Measurements from ENCODE around the gene ADAM22. TPM values are rescaled to one million over a fixed set of nuclear protein-coding genes. Genes with fewer than 3 reads are reported as not detected.

Gene ADAM22
- total RNA-seq, 4 donors from 2014 or later: 0.53 to 2.7 (median 1.5) TPM

DNA sequence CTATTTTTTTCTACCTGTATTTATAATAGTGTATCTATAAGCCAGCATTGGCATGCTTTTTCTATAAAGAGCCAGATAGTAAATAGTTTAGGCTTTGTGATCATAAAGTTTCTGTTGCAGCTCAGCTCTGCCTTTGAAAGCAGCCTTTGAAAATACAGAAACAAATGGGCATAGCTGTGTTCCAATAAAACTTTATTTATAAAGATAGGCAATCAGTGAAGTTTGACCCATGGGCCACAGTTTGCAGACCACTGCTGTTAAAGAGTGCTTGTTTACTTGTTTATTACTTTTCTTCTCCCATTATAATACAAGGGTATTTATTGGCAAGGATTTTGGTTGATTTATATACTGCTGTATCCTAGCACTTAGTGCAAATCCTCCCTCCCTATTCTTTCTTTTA, 213.3 kb downstream of the ADAM22 start:
- no peaks in the 10 kb centered on the region for H3K27me3 ChIP-seq
- H3K27ac ChIP-seq: no peak overlapping the region
- no peaks in the 10 kb centered on the region for H3K4me1 ChIP-seq
- DNase-seq (ENCODE audit: low spot score in 2 of 2): no peak
- TF ChIP-seq POLR2AphosphoS5 (IDR thresholded peaks at IDR 0.05) (no peak), POLR2A (IDR thresholded peaks at IDR 0.05) (no peak), EP300 (IDR thresholded peaks at IDR 0.05) (no peak)
- TF ChIP-seq, protein P1, sequence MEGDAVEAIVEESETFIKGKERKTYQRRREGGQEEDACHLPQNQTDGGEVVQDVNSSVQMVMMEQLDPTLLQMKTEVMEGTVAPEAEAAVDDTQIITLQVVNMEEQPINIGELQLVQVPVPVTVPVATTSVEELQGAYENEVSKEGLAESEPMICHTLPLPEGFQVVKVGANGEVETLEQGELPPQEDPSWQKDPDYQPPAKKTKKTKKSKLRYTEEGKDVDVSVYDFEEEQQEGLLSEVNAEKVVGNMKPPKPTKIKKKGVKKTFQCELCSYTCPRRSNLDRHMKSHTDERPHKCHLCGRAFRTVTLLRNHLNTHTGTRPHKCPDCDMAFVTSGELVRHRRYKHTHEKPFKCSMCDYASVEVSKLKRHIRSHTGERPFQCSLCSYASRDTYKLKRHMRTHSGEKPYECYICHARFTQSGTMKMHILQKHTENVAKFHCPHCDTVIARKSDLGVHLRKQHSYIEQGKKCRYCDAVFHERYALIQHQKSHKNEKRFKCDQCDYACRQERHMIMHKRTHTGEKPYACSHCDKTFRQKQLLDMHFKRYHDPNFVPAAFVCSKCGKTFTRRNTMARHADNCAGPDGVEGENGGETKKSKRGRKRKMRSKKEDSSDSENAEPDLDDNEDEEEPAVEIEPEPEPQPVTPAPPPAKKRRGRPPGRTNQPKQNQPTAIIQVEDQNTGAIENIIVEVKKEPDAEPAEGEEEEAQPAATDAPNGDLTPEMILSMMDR (IDR thresholded peaks at IDR 0.05): no peak
- no peaks in the 10 kb centered on the region for H3K9me3 ChIP-seq
- no peaks in the 10 kb centered on the region for H3K36me3 ChIP-seq
- no peak overlapping the region for H3K4me3 ChIP-seq

DNA sequence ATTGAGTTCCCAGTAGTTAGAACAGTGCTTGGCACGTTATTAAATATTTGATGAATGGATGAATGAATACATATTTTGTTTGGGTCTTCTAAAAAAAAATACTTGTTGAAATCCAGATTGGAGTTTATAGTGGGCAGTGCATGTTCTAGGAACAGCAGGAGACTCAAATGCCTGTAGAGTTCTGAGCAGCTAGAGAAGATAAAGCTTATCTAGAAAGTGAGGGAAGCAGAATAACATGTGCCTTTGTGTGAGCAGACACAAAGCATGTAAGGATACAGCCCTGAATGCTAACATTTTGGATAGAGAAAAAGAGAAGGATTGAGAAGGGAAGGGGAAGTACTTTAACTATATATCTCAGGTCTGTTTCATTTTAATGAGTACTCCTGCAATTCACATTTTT, 213.9 kb downstream of the ADAM22 start:
- Histone ChIP-seq H3K27me3 (no peaks in the 10 kb centered on the region), H3K27ac (no peak overlapping the region), H3K4me1 (no peaks in the 10 kb centered on the region), H3K36me3 (no peaks in the 10 kb centered on the region), H3K4me3 (no peak overlapping the region), H3K9me3 (no peaks in the 10 kb centered on the region)
- no peak for DNase-seq (ENCODE audit: low spot score in 2 of 2)
- TF ChIP-seq POLR2AphosphoS5 (IDR thresholded peaks at IDR 0.05) (no peak), POLR2A (IDR thresholded peaks at IDR 0.05) (no peak), EP300 (IDR thresholded peaks at IDR 0.05) (no peak)
- TF ChIP-seq, protein P1 (IDR thresholded peaks at IDR 0.05): no peak
- 78% methylated on average over 1 of the region's 1 CpG for WGBS

DNA sequence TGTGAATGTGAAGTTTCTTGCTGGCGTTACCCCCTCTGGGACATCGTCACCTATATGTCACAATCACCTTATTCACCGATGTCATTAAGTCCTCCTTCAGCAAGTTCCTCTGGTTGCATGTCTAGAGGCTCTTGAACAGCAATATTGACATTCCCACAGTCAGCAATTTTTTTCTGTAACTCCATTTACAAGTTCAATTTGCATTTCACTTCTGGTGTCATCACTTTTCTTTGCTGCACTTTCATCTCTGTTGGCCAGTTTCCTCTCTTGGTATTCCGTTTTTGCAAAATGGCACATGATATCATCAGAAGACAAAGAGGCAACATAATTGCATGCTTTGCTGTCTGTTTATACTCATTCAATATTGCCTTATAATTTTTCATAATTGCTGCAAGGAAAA, 216.0 kb downstream of the ADAM22 start:
- Histone ChIP-seq H3K36me3 (no peaks in the 10 kb centered on the region), H3K27ac (no peak overlapping the region), H3K9me3 (no peaks in the 10 kb centered on the region), H3K4me1 (no peaks in the 10 kb centered on the region), H3K27me3 (no peaks in the 10 kb centered on the region), H3K4me3 (no peak overlapping the region)
- TF ChIP-seq POLR2A (IDR thresholded peaks at IDR 0.05) (no peak), POLR2AphosphoS5 (IDR thresholded peaks at IDR 0.05) (no peak), EP300 (IDR thresholded peaks at IDR 0.05) (no peak)
- TF ChIP-seq, protein P1 (IDR thresholded peaks at IDR 0.05): no peak
- no peak for DNase-seq (ENCODE audit: low spot score in 2 of 2)
- WGBS: 90% methylated on average over 4 of the region's 4 CpGs

DNA sequence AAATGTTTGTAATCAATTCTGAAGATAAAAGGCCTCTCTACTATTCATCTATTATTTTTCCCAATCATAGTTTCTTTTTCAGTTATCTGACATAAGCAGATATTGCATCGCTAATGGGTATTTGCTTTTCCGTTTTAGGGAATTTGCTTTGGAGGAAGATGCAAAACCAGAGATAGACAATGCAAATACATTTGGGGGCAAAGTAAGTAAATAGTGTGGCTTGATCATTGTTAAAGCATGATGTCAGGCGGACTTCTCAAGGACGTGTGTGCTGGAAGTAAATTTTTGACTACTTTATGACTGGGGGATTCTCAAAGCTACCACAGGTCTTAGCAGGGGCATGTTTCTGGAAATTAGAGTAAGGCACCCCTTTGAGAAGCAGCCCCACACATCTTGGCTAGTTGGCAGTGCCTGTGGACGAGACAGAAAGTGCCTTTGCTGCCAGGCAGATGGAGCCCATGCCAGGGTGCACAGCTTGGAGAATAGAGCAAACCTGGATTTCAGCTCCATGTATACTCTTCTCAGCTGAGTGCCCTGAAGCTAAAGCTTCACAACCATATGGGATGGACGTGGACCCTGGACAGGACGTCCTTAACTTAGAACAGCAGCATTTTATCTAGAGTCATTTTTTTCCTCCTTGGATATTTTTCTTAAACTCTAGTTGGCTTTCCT, 217.2 kb downstream of the ADAM22 start:
- TF ChIP-seq, protein P1 (IDR thresholded peaks at IDR 0.05): no peak
- no peak for TF ChIP-seq EP300 (IDR thresholded peaks at IDR 0.05)
- TF ChIP-seq POLR2AphosphoS5 (IDR thresholded peaks at IDR 0.05): no peak
- TF ChIP-seq POLR2A (IDR thresholded peaks at IDR 0.05): no peak
- 93% methylated on average over 7 of the region's 7 CpGs for WGBS
- H3K4me3 ChIP-seq: no peak overlapping the region
- H3K36me3 ChIP-seq: no peaks in the 10 kb centered on the region
- H3K27me3 ChIP-seq: no peaks in the 10 kb centered on the region
- H3K9me3 ChIP-seq: no peaks in the 10 kb centered on the region
- no peak for DNase-seq (ENCODE audit: low spot score in 2 of 2)
- no peak overlapping the region for H3K27ac ChIP-seq
- H3K4me1 ChIP-seq: no peaks in the 10 kb centered on the region

DNA sequence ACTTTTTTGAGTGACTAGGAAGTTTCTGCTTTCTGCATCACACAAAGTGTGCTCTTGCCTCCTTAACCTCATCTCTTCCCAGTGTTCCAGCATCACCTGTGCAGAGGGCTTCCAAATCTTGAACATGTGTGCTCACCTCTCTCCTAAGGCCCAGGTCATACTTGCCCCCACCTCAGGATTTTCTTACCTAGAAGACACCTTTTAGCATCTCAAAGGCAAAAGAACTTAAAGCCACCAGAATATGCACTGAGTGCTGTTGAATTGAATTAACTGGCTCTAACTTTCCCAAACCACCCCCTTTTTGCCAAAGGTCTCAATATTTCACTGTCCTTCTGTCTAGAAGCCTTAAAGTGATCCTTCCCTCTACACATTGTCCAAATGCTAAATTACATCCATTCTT, 219.3 kb downstream of the ADAM22 start:
- Histone ChIP-seq H3K27ac (no peak overlapping the region), H3K36me3 (no peaks in the 10 kb centered on the region), H3K4me1 (no peaks in the 10 kb centered on the region), H3K4me3 (no peak overlapping the region), H3K9me3 (no peaks in the 10 kb centered on the region), H3K27me3 (no peaks in the 10 kb centered on the region)
- no peak for TF ChIP-seq POLR2A (IDR thresholded peaks at IDR 0.05)
- no peak for TF ChIP-seq EP300 (IDR thresholded peaks at IDR 0.05)
- no peak for TF ChIP-seq POLR2AphosphoS5 (IDR thresholded peaks at IDR 0.05)
- TF ChIP-seq, protein P1 (IDR thresholded peaks at IDR 0.05): no peak
- no peak for DNase-seq (ENCODE audit: low spot score in 2 of 2)
